Body of pancreas (tissue), 4 donors: ENCODE measurements around the gene KATNAL1.

Experiments used
- CTCF ChIP-seq, 7 experiments: fragments of 450-650 bp in 4 of 7; fragments of 200-600 bp in 3 of 7; sonication (generic) in 3 of 7; IDR thresholded peaks; one replicate each; pipeline ENCODE4 v1.5.1; 2016 to 2019; ENCODE audit warnings: antibody characterized with exemption in 7 of 7
- POLR2A ChIP-seq, 3 donors: fragments of 450-650 bp; IDR thresholded peaks; one replicate each; pipeline ENCODE4 v1.6.1; 2016; ENCODE audit warnings: antibody characterized with exemption in 3 of 3, mild to moderate bottlenecking in 2 of 3

- TF ChIP-seq CTCF (IDR thresholded peaks at IDR 0.05) = no peak
- TF ChIP-seq POLR2A (IDR thresholded peaks at IDR 0.05) = no peak
These were observed 114.8 kb downstream of the KATNAL1 start for GRCh38 chr13:30192320-30193093.
